Measurements from ENCODE around the gene SLC6A15.

SLC6A15 gene

GRCh38 chr12:84874825-84875139 is 37.8 kb downstream of the SLC6A15 start:
- no peak for DNase-seq (ENCODE audit: low read depth in 2 of 2)

GRCh38 chr12:84874125-84874824 is 38.3 kb downstream of the SLC6A15 start:
- peak in 1 of 2 experiments; percentile 13 for DNase-seq (ENCODE audit: low read depth in 2 of 2)

GRCh38 chr12:84862186-84862585 is 50.4 kb downstream of the SLC6A15 start:
- DNase-seq (ENCODE audit: low read depth in 2 of 2) = no peak

- no peak for DNase-seq (ENCODE audit: low read depth in 2 of 2)
Observed at GRCh38 chr12:84860718-84861117, 51.9 kb downstream of the SLC6A15 start.

DNA sequence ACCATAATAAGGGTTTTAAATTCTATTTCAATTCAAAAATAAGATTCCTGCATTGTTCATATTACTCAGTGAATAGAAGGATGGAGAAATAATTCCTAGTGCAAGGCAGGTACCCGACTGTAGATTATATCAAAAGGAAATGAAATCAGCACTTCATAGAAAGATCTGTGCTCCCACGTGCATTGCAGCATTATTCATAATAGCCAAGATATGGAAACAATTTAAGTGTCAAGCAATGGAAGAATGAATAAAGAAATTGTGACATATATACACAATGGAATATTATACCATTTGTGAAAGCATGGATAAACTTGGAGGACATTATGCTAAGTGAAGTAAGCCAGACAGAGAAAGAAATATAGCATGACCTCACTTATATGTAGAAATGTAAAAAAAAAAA is 53.8 kb downstream of the SLC6A15 start:
- no peak for DNase-seq (ENCODE audit: low read depth in 2 of 2)

- DNase-seq (ENCODE audit: low read depth in 2 of 2) = no peak
Observed at GRCh38 chr12:84857525-84858208, 54.9 kb downstream of the SLC6A15 start.

DNA sequence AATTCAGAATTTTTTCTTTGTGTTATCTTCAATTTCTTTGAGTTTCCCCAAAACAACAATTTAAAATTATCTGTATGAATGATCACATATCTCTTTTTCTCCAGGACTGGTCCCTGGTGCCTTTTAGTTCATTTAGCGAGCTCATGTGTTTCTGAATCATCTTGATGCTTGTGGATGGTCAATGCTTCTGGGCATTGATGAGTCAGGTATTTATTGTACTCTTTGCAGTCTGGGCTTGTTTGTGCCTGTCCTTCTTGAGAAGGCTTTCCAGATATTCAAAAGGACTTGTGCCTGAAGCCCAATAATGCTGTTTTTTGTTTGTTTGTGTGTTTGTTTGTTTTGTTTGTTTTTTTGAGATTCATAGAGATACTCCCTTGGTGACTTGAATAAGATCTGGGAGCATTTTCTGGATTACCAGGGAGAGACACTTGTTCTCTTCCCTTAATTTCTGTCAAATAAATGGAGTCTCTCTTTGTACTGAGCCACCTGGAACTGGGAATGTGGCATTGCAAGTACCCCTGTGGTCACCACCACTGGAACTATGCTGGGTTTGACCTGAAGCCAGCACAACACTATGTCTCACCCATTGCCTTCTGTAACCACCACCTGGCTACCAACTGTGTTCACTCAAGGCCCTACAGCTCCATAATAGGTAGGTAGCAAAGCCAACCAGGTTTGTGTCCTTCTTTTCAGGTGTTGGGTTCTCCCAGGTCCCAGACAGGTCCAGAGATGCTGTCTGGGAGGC is 56.3 kb downstream of the SLC6A15 start:
- no peak for DNase-seq (ENCODE audit: low read depth in 2 of 2)

- DNase-seq (ENCODE audit: low read depth in 2 of 2) = no peak
Observed at GRCh38 chr12:84843593-84844144, 68.9 kb downstream of the SLC6A15 start.

- DNase-seq (ENCODE audit: low read depth in 2 of 2) = peak in 1 of 2 experiments; percentile 26
Observed at GRCh38 chr12:84842406-84843013, 70.1 kb downstream of the SLC6A15 start.

DNA sequence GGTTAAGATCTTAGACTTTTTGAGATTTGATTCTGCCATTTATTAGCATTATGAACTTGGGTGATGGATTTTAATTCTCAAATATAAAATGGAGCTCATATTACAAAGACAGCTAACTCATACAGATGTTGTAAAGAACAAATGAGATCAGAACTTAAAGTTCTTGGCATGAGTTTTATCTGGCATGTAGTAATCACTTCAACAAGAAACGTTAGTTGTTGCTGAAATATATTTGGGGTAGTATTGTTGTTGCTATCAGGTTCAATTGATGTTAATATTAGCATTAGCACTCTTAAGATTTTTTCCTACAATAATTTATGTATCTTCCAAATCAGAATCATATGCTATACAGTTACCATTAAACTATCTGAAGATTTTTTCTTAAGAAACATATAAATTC is 71.0 kb downstream of the SLC6A15 start:
- no peak for DNase-seq (ENCODE audit: low read depth in 2 of 2)

DNA sequence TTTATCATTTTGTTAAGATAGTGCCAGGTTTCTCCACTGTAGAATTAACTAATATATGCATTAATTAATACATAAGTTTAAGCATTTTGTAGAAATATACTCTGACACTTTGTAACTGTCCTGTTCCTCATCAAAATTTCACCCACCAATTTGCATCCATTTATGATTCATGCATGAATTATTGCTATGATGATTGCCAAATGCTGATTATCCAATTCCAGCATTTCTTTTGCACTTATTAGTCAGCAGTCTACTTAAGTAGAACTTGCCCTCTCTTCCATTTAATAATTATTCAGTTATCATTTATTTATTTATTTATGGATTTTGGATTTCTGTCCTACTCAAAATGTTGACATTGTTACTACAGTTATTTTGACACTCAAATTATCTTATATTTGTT is 72.2 kb downstream of the SLC6A15 start:
- peak in 1 of 2 experiments; percentile 17 for DNase-seq (ENCODE audit: low read depth in 2 of 2)

- DNase-seq (ENCODE audit: low read depth in 2 of 2) = no peak
Observed at GRCh38 chr12:84826925-84827324, 85.7 kb downstream of the SLC6A15 start.

DNA sequence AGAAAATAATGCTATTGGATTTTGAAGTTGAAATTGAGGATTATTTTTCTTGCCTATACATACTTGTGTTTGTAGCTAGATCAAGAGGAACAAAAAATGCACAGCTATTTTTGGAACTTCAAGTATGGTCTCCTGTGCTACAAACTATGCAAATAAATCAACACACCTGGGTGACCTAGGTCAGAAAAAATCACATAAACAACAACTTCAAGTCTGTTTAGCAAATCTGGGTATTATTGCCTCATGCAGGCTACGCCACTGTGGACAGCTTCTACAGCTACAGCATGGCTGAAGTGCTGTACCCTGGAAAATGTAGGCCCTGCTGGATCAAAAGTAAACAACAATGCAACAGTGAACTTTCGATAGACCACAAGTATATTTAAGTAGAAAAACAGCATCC is 87.5 kb downstream of the SLC6A15 start:
- no peak for DNase-seq (ENCODE audit: low read depth in 2 of 2)

- peak in 1 of 2 experiments; percentile 40 for DNase-seq (ENCODE audit: low read depth in 2 of 2)
Observed at GRCh38 chr12:84822525-84822924, 90.1 kb downstream of the SLC6A15 start.

DNA sequence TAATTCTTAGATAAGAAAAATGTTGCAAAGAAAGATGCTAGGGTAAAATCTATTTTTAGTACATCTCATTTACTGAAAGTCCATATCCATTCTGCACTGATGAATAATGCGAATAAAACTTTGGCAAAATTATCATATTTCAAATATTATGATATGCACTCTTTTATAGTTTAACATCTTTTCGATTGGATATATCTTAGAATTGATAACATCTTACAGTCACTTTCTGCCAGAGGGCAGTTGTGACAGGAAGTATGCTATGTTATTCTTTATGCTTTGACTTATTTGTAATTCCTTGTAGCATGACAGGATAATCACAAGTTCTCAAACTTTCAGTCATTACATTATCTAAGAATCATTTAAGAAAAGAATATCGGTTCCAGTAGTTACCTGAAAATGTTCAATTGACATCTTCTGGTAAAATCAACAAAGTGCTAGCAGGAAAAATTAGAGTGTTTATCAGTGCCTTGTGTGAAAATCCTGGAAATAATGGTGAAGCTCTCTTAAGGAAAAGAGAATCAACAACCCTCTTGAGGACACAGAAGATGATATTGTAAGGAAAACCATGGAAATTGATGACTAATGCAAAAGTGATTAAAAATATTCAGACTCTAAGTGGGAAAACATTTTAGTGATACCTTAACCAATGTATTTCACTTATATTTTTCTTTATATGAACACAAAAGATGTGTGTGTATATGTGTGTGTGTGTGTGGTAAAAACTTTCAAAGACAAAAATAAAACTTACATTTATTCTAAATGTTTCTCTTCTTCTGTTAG is 95.5 kb downstream of the SLC6A15 start:
- DNase-seq (ENCODE audit: low read depth in 2 of 2) = no peak

DNA sequence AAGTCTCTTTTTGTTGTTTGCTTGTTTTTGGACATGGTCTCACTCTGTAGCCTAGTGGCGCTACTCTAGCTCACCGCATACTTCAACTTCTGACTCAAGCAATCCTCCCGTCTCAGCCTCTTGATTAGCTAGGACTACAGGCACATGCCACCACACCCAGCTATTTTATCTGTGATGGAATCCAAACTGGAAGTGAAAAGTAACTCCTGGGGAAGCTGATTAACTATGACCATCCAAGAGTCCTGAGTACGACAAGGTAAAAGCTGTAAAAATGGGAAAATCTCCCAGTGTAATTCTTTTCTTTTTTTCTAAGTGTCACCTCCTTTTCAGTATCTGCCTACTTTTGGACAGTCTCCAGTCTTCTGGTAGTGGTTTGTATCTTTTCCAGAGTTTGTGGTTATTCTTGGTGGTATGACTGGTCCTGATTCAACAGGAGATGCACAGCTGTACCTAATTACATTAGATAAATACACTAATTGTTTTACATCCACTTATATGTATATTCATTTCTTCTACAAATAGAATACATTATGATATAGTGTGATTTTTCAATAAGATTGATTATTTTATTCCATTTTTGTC is 97.8 kb downstream of the SLC6A15 start:
- peak; percentile 62 for DNase-seq (ENCODE audit: low read depth in 2 of 2)

- DNase-seq (ENCODE audit: low read depth in 2 of 2) = no peak
Observed at GRCh38 chr12:84813780-84814663, 98.6 kb downstream of the SLC6A15 start.

DNA sequence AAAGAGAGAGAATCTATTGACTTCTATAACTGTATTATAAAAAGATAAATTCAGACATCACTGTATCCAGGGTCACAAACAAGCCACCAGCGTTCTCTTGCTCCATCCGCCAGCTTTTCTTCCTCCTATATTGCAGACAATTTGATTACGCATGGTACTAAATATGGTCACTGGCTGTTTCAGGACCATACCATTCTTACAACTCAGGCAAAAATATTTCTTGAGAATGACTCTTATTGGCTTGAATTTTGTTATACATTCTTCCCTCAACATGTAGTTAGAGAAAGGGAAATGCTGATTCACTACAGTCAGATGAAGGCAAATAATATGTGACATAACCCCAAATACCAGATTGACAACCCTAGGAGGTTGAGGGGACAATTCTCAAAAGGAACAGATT is 101.3 kb downstream of the SLC6A15 start:
- no peak for DNase-seq (ENCODE audit: low read depth in 2 of 2)

DNA sequence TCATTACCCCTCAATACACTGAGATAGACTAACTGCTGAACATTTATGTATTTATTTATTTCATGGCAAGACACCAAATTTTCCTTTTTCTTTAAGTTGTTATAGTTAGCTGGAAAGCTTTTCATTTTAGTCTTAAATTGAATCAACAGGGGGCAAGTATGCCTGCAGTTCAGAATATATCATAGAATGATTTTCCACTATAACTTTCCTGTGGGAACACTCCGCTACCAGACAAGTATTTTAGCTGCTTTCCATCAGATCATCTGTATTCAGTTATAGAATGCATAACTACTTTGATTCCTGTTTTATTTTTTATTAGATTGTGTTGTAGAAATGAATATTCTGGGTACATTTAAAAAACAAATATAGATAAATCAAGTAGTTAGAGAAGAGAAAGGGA is 102.0 kb downstream of the SLC6A15 start:
- DNase-seq (ENCODE audit: low read depth in 2 of 2) = no peak
